IPS-18a (cell line): ENCODE data around the gene EDDM13.
"Not testable (repeated sequence)": the region's sequence is repeated elsewhere in the genome, so short reads cannot be mapped to it uniquely, and the experiment has no call there.

Experiments used
- H3K27ac ChIP-seq: one replicate; pipeline ENCODE4 v1.5.1; 2013; ENCODE audit warnings: low read length
- H3K27me3 ChIP-seq: one replicate; pipeline ENCODE4 v1.6.1; 2013; ENCODE audit warnings: mild to moderate bottlenecking, low read length; ENCODE audit not compliant: control insufficient read depth, insufficient read depth
- H3K36me3 ChIP-seq: one replicate; pipeline ENCODE4 v1.6.1; 2013; ENCODE audit warnings: low read depth, low read length; ENCODE audit not compliant: control insufficient read depth
- H3K4me1 ChIP-seq: one replicate; pipeline ENCODE4 v1.6.1; 2013; ENCODE audit warnings: low read depth, low read length; ENCODE audit not compliant: control insufficient read depth
- H3K4me3 ChIP-seq: one replicate; pipeline ENCODE4 v1.5.1; 2013; ENCODE audit warnings: low read length
- H3K9ac ChIP-seq: one replicate; pipeline ENCODE4 v1.6.1; 2013; ENCODE audit warnings: mild to moderate bottlenecking, low read length, moderate library complexity
- H3K9me3 ChIP-seq: one replicate; pipeline ENCODE4 v1.6.1; 2013; ENCODE audit warnings: low read depth, low read length; ENCODE audit not compliant: control insufficient read depth

EDDM13 gene

DNA sequence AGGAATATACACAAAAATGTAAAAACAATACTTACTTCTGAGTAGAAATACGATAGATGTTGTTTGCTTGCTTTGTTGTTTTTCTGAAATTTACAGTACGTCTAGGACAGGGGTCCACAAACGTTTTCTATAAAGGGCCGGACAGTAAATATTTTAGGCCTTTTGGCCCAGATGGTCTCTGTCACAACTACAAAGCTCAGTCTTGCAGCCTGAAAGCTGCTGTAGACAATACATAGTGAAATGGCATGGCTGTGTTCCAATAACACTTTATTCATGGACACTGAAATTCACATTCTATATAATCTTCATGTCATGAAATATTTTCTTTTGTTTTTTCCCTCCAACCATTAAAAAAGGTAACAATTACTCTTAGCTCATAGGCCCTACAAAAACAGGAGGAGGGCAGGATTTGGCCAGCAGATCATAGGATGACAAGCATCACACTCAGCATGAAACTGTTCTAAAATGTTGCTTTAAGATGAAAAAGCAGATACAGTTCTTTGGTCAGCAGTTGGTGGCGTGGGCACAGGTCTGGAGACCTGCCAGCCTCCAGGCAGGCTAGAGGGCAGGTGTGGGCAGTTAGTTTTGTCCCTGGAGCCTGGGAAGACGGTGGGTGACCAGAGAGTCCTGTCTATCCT is at the start of gene EDDM13:
Gene EDDM13, plus strand, starts transcription at position 588 of the 638 bp plus-strand sequence. CDS start 87 bp downstream, outside the sequence.
- Histone ChIP-seq H3K9ac (no peak within 1 kb of the TSS), H3K27ac (no peak within 1 kb of the TSS), H3K36me3 (no peaks in the 10 kb centered on the region), H3K4me3 (no peak within 1 kb of the TSS), H3K4me1 (no peaks in the 10 kb centered on the region), H3K9me3 (no peaks in the 10 kb centered on the region), H3K27me3 (no peaks in the 10 kb centered on the region)

DNA sequence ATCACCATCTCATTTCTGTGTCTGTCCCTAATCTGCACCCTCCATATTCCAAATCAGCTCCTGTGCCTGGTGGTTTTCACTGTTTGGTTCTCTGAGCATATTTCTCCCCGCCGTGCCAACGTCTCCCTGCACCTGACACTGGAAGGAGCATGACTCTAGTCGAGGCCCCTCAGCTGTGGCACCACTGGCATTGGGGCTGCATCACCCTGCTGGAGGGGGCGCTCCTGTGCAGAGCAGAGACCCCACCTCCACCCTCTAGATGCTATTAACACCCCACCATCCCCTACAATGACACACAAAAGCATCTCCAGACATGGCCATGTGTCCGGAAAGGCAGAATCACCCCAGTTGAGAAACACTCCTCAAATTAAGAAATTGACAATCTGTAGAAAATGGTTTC is 49.6 kb upstream of the EDDM13 start:
- no peak overlapping the region for H3K9ac ChIP-seq
- no peaks in the 10 kb centered on the region for H3K27me3 ChIP-seq

DNA sequence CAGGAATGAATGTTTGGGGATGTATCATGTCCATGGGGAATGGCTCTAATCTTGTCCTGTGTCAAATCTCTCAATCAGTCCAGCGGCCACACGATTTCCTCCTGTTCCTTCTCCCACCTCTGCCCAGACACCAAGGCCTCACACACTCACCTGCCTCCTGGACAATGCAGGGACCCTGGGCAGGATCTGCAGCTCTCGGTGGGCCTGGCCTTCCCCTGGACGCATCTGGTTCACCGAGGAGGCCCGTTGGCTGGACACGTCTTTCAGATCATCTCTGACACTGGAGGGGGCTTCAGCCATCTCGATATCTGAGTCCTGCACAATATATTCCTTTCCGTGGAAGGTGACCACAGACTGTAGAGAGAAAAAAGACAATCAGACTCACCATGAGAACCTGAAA is 49.1 kb upstream of the EDDM13 start:
- no peaks in the 10 kb centered on the region for H3K36me3 ChIP-seq
- H3K9ac ChIP-seq, result no peak overlapping the region
- no peaks in the 10 kb centered on the region for H3K9me3 ChIP-seq
- H3K4me1 ChIP-seq, result no peaks in the 10 kb centered on the region
- no peak overlapping the region for H3K4me3 ChIP-seq
- H3K27me3 ChIP-seq, result no peaks in the 10 kb centered on the region
- H3K27ac ChIP-seq, result no peak overlapping the region

More for the DNA sequence above, 49.6 kb upstream of the EDDM13 start:
- H3K9me3 ChIP-seq, result no peaks in the 10 kb centered on the region
- H3K4me1 ChIP-seq, result no peaks in the 10 kb centered on the region
- no peak overlapping the region for H3K4me3 ChIP-seq
- no peaks in the 10 kb centered on the region for H3K36me3 ChIP-seq
- H3K27ac ChIP-seq, result no peak overlapping the region

DNA sequence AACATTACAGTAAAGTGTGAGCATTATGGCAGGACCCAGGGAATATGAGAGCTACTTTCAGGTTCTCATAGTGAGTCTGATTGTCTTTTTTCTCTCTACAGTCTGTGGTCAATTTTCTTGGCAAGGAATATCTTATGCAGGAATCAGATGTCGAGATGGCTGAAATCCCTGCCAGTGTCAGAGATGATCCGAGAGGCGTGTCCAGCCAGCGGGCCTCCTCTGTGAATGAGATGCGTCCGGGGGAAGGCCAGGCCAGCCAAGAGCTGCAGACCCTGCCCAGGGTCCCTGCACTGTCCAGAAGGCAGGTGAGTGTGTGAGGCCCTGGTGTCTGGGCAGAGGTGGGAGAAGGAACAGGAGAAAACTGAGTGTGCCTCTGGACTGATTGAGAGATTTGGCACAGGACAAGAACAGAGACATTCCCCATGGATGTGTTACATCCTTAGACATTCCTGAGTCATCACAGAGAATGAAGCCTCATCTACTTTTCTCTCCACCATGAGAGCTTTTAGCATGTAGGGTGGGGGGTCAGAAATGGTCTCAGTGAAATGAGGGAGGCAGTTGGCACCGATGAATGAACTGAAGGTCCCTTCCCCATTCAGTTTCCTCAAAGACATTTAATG is 27.3 kb upstream of the EDDM13 start:
- Histone ChIP-seq H3K4me3 (no peak overlapping the region), H3K27ac (no peak overlapping the region), H3K9me3 (no peaks in the 10 kb centered on the region), H3K36me3 (no peaks in the 10 kb centered on the region), H3K27me3 (no peaks in the 10 kb centered on the region), H3K9ac (no peak overlapping the region), H3K4me1 (no peaks in the 10 kb centered on the region)

DNA sequence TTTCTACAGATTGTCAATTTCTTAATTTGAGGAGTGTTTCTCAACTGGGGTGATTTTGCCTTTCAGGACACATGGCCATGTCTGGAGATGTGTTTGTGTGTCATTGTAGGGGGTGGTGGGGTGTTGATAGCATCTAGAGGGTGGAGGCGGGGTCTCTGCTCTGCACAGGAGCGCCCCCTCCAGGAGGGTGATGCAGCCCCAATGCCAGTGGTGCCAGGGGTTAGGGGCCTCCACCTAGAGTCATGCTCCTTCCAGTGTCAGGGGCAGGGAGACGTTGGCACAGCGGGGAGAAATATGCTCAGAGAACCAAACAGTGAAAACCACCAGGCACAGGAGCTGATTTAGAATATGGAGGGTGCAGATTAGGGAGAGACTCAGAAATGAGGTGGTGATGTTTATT is 26.8 kb upstream of the EDDM13 start:
- not testable (repeated sequence) for H3K36me3 ChIP-seq, H3K4me3 ChIP-seq, H3K9ac ChIP-seq, H3K27ac ChIP-seq, H3K4me1 ChIP-seq, H3K9me3 ChIP-seq, H3K27me3 ChIP-seq

- H3K9ac ChIP-seq, H3K27ac ChIP-seq, H3K27me3 ChIP-seq, H3K4me1 ChIP-seq, H3K9me3 ChIP-seq, H3K4me3 ChIP-seq, H3K36me3 ChIP-seq: not testable (repeated sequence)
Measured at GRCh38 chr19:56248736-56249338, 23.7 kb upstream of the EDDM13 start.

DNA sequence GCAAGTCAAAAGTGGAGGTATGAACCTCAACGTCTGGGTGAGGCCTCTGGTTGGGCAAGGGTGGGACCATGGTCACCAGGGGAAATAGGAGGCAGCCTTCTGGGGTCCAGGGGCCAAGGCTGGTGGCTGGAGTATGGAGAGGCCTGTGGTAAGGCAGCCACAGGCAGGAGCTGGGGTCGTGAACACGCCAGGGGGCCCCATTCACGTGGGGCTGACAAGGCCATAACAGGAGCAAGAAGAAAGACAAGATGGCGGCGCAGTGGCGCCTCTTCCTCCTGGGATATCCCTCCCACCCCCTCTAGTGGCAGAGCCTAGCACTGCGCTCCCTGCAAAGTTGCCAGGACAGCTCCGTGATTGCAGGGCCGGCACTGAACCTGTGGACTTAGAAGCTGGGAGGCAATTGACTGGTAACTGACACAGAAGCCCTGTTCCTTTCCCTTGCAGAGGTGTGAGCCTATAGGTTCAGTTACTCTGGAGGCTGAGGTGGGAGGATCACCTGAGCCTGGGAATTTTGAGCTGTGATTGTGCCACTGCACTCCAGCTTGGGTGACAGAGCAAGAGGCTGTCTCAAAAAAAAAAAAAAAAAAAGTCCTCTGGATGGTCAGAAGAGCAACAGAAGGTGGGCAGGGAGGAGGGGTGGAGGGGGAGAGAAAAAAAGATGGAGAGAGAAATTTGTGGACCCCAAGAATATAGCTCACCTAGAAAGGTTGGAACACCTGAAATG is 19.7 kb upstream of the EDDM13 start:
- no peaks in the 10 kb centered on the region for H3K27me3 ChIP-seq
- no peak overlapping the region for H3K9ac ChIP-seq
- H3K4me3 ChIP-seq, result no peak overlapping the region
- H3K27ac ChIP-seq, result no peak overlapping the region
- H3K9me3 ChIP-seq, result no peaks in the 10 kb centered on the region
- H3K36me3 ChIP-seq, result no peaks in the 10 kb centered on the region
- no peaks in the 10 kb centered on the region for H3K4me1 ChIP-seq

- Histone ChIP-seq H3K4me1 (no peaks in the 10 kb centered on the region), H3K36me3 (no peaks in the 10 kb centered on the region), H3K9ac (no peak overlapping the region), H3K27me3 (no peaks in the 10 kb centered on the region), H3K4me3 (no peak overlapping the region), H3K9me3 (no peaks in the 10 kb centered on the region), H3K27ac (no peak overlapping the region)
Measured at GRCh38 chr19:56253737-56254136, 18.8 kb upstream of the EDDM13 start.

GRCh38 chr19:56258272-56258671 is 14.3 kb upstream of the EDDM13 start:
- Histone ChIP-seq H3K27me3 (no peaks in the 10 kb centered on the region), H3K9ac (no peak overlapping the region), H3K27ac (no peak overlapping the region), H3K4me3 (no peak overlapping the region), H3K4me1 (no peaks in the 10 kb centered on the region), H3K36me3 (no peaks in the 10 kb centered on the region), H3K9me3 (no peaks in the 10 kb centered on the region)

DNA sequence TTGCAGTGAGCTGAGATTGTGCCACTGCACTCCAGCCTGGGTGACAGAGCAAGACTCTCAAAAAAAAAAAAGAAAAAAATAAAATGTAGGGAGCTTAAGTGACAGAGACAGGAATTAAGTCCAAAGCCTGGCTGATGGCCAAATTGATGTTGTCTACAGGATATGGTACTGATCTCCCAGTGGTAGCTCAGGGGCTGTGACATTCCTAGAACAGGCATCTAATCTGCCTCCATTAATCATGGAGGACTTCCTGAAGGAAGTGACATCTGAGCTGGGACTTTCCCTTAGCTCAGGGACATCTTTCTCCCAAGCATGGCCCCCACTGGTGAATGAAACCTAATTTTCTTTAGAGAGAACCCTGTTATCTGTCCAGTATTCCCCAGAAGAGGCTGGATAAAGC is 11.4 kb upstream of the EDDM13 start:
- Histone ChIP-seq H3K9me3 (no peaks in the 10 kb centered on the region), H3K27ac (no peak overlapping the region)

GRCh38 chr19:56261932-56262331 is 10.6 kb upstream of the EDDM13 start:
- not testable (repeated sequence) for H3K27ac ChIP-seq, H3K36me3 ChIP-seq, H3K27me3 ChIP-seq, H3K4me3 ChIP-seq, H3K4me1 ChIP-seq, H3K9ac ChIP-seq, H3K9me3 ChIP-seq

More for the DNA sequence above, 11.4 kb upstream of the EDDM13 start:
- no peaks in the 10 kb centered on the region for H3K4me1 ChIP-seq
- H3K9ac ChIP-seq, result no peak overlapping the region
- H3K4me3 ChIP-seq, result no peak overlapping the region
- H3K36me3 ChIP-seq, result no peaks in the 10 kb centered on the region
- no peaks in the 10 kb centered on the region for H3K27me3 ChIP-seq
